K562 (cell line): ENCODE results near the gene CAPN13. TPM values are rescaled to one million over a fixed set of nuclear protein-coding genes. Genes with fewer than 3 reads are reported as not detected.

Experiments
- ARID2 ChIP-seq: fragments of 450-650 bp; IDR thresholded peaks from 2 replicates; pipeline ENCODE4 v1.6.1; 2017; ENCODE audit warnings: antibody characterized with exemption, mild to moderate bottlenecking
- CAMTA2 ChIP-seq: fragments of 250-450 bp; sonication (Bioruptor Pico); conservative IDR thresholded peaks from 2 replicates; pipeline ENCODE4 v1.5.1; 2022
- CBX2 ChIP-seq: fragments of 200-600 bp; sonication (generic); IDR thresholded peaks from one replicate; pipeline ENCODE4 v1.6.1; 2012; ENCODE audit warnings: mild to moderate bottlenecking, low read length, inconsistent platforms; ENCODE audit not compliant: insufficient read depth, poor library complexity, severe bottlenecking
- CEBPB ChIP-seq: fragments of 450-650 bp; IDR thresholded peaks from 2 replicates; pipeline ENCODE4 v1.6.1; 2016; ENCODE audit warnings: missing genetic modification characterization, missing compliant biosample characterization
- ESRRA ChIP-seq: fragments of 450-650 bp; IDR thresholded peaks from 2 replicates; pipeline ENCODE4 v1.6.1; 2014; ENCODE audit warnings: low read depth, mild to moderate bottlenecking, moderate library complexity, borderline replicate concordance
- JUN ChIP-seq, 2 experiments: sonication (generic) in 1 of 2; formaldehyde crosslinking in 1 of 2; IDR thresholded peaks; 2 replicates each; pipeline versions ENCODE4 v1.6.1 to v1.8.0; 2012 to 2022; ENCODE audit warnings: borderline replicate concordance in 2 of 2, mild to moderate bottlenecking in 2 of 2, improper control_type of control experiment in 1 of 2, low read depth in 1 of 2, low read length in 1 of 2, missing genetic modification reagents in 1 of 2
- KAT8 ChIP-seq: fragments of 450-650 bp; IDR thresholded peaks from 2 replicates; pipeline ENCODE4 v1.6.1; 2016; ENCODE audit warnings: low read depth, mild to moderate bottlenecking
- NFYB ChIP-seq: IDR thresholded peaks from 2 replicates; pipeline ENCODE4 v1.6.1; 2011; ENCODE audit warnings: mild to moderate bottlenecking, moderate library complexity; ENCODE audit not compliant: insufficient read length; ENCODE audit errors: extremely low read depth
- PTRF ChIP-seq: fragments of 450-650 bp; IDR thresholded peaks from 2 replicates; pipeline ENCODE4 v1.6.1; 2016; ENCODE audit warnings: mild to moderate bottlenecking, missing genetic modification characterization, missing compliant biosample characterization
- RFX1 ChIP-seq: fragments of 450-650 bp; IDR thresholded peaks from 2 replicates; pipeline ENCODE4 v1.6.1; 2016; ENCODE audit warnings: mild to moderate bottlenecking, moderate library complexity
- RUNX1 ChIP-seq: sonication (generic); IDR thresholded peaks from 2 replicates; pipeline ENCODE4 v1.6.1; 2016; ENCODE audit warnings: antibody characterized with exemption, low read depth
- polyA plus RNA-seq, 8 experiments: library from polyadenylated mRNA; depleted of rRNA in 4 of 8; stranded (reverse) in 5 of 8; unstranded in 3 of 8; fragments of >200 nt; fragmentation: Nextera tagmentation in 2 of 8; fragmentation: Illumina TruSeq in 1 of 8; extraction: Ambion mirVana in 2 of 8; extraction: Trizol in 1 of 8; gene quantifications; 2 replicates each; pipeline versions ENCODE4 v1.2.1 to v1.2.3, GENCODE V29; 2011 to 2014; ENCODE audit warnings: inconsistent platforms in 1 of 8, missing spikeins in 1 of 8
- total RNA-seq, 7 experiments: library from RNA; depleted of rRNA in 6 of 7; stranded (reverse); fragments of >200 nt in 6 of 7; fragmentation: Illumina TruSeq in 2 of 7; extraction: Trizol in 2 of 7; gene quantifications; 2 replicates each; pipeline versions ENCODE4 v1.2.1 to v1.2.3, GENCODE V29; 2011 to 2021; ENCODE audit warnings: low replicate concordance in 1 of 7
- TF ChIP-seq, protein P1 (sequence below): fragments of 250-450 bp; sonication (Bioruptor Pico); IDR thresholded peaks from 2 replicates; pipeline ENCODE4 v1.4.0; 2020; ENCODE audit warnings: mild to moderate bottlenecking, moderate library complexity, borderline replicate concordance
- TF ChIP-seq, protein P2 (sequence below): fragments of 450-650 bp; IDR thresholded peaks from 2 replicates; pipeline ENCODE4 v1.6.1; 2014; ENCODE audit warnings: low read depth, mild to moderate bottlenecking, moderate library complexity, borderline replicate concordance
- TF ChIP-seq, protein P3 (sequence below), 2 experiments: fragments of 450-650 bp in 1 of 2; sonication (generic) in 1 of 2; formaldehyde crosslinking in 1 of 2; IDR thresholded peaks; 2 replicates each; pipeline versions ENCODE4 v1.7.1 to v1.9.0; 2016 to 2022; ENCODE audit warnings: inconsistent platforms in 1 of 2, mild to moderate bottlenecking in 1 of 2, missing genetic modification reagents in 1 of 2

Gene CAPN13
- total and polyA plus RNA-seq, 9 of the 15 experiments (the other 6 are each of a cell fraction or from before 2014, with no cell fraction given): not detected

DNA sequence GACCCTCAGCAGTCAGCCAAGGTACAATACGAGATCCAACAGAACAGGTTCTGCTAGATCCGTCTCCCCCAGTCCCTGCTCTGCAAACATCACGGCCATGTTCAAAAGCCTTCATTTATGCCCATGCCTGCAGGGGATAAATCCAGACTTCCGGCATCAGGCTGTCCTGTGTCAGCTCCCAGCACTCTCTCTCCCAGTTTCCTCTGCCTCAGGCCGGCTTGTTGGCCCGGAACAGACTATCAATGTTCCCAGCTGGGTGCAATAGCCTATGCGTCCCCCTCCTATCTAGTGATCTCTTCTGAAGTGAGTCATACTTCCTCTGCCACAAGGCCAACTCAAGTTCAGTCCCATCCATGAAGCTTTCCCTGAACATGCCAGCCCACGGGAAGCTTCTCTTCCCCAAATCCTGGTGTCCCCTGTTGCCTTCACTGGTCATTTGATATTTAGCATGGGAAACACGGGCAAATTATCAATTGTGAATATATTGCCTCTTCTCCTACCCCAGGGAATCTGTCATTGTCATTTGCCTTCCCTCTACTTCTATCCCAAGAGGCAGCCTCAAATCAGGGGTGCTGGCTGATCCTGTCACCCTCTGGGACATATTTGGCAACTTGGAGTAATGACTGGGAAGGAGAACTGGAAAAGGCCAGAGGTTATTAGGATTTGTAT, 51.1 kb downstream of the CAPN13 start (continued):
- TF ChIP-seq, protein P1, sequence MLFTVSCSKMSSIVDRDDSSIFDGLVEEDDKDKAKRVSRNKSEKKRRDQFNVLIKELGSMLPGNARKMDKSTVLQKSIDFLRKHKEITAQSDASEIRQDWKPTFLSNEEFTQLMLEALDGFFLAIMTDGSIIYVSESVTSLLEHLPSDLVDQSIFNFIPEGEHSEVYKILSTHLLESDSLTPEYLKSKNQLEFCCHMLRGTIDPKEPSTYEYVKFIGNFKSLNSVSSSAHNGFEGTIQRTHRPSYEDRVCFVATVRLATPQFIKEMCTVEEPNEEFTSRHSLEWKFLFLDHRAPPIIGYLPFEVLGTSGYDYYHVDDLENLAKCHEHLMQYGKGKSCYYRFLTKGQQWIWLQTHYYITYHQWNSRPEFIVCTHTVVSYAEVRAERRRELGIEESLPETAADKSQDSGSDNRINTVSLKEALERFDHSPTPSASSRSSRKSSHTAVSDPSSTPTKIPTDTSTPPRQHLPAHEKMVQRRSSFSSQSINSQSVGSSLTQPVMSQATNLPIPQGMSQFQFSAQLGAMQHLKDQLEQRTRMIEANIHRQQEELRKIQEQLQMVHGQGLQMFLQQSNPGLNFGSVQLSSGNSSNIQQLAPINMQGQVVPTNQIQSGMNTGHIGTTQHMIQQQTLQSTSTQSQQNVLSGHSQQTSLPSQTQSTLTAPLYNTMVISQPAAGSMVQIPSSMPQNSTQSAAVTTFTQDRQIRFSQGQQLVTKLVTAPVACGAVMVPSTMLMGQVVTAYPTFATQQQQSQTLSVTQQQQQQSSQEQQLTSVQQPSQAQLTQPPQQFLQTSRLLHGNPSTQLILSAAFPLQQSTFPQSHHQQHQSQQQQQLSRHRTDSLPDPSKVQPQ (CRISPR knock-in tag): no peak
- no peak for TF ChIP-seq ARID2
- TF ChIP-seq NFYB: no peak
- 0 out of 2 replicates have a peak, but pooled peaks have one; percentile 44 for TF ChIP-seq ESRRA
- no peak for TF ChIP-seq KAT8
- TF ChIP-seq CBX2: no peak
- TF ChIP-seq, protein P2, sequence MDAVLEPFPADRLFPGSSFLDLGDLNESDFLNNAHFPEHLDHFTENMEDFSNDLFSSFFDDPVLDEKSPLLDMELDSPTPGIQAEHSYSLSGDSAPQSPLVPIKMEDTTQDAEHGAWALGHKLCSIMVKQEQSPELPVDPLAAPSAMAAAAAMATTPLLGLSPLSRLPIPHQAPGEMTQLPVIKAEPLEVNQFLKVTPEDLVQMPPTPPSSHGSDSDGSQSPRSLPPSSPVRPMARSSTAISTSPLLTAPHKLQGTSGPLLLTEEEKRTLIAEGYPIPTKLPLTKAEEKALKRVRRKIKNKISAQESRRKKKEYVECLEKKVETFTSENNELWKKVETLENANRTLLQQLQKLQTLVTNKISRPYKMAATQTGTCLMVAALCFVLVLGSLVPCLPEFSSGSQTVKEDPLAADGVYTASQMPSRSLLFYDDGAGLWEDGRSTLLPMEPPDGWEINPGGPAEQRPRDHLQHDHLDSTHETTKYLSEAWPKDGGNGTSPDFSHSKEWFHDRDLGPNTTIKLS: no peak
- TF ChIP-seq CEBPB: no peak
- no peak for TF ChIP-seq RFX1
- TF ChIP-seq, protein P3, sequence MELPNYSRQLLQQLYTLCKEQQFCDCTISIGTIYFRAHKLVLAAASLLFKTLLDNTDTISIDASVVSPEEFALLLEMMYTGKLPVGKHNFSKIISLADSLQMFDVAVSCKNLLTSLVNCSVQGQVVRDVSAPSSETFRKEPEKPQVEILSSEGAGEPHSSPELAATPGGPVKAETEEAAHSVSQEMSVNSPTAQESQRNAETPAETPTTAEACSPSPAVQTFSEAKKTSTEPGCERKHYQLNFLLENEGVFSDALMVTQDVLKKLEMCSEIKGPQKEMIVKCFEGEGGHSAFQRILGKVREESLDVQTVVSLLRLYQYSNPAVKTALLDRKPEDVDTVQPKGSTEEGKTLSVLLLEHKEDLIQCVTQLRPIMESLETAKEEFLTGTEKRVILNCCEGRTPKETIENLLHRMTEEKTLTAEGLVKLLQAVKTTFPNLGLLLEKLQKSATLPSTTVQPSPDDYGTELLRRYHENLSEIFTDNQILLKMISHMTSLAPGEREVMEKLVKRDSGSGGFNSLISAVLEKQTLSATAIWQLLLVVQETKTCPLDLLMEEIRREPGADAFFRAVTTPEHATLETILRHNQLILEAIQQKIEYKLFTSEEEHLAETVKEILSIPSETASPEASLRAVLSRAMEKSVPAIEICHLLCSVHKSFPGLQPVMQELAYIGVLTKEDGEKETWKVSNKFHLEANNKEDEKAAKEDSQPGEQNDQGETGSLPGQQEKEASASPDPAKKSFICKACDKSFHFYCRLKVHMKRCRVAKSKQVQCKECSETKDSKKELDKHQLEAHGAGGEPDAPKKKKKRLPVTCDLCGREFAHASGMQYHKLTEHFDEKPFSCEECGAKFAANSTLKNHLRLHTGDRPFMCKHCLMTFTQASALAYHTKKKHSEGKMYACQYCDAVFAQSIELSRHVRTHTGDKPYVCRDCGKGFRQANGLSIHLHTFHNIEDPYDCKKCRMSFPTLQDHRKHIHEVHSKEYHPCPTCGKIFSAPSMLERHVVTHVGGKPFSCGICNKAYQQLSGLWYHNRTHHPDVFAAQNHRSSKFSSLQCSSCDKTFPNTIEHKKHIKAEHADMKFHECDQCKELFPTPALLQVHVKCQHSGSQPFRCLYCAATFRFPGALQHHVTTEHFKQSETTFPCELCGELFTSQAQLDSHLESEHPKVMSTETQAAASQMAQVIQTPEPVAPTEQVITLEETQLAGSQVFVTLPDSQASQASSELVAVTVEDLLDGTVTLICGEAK (IDR thresholded peaks at IDR 0.05): peak; percentile 78
- TF ChIP-seq, protein P3 (CRISPR knock-in tag; IDR thresholded peaks at IDR 0.05): no peak
- peak; percentile 82 for TF ChIP-seq JUN (IDR thresholded peaks at IDR 0.05; ENCODE audit: borderline replicate concordance, low read depth, low read length)
- TF ChIP-seq JUN (CRISPR knock-in tag; IDR thresholded peaks at IDR 0.05; ENCODE audit: borderline replicate concordance): no peak
- no peak for TF ChIP-seq PTRF
- no peak for TF ChIP-seq CAMTA2 (CRISPR knock-in tag)
- TF ChIP-seq RUNX1: no peak
